ENCODE results near the gene DMKN.
"Not testable (repeated sequence)": the region's sequence is repeated elsewhere in the genome, so short reads cannot be mapped to it uniquely, and the experiment has no call there.

DMKN gene

DNA sequence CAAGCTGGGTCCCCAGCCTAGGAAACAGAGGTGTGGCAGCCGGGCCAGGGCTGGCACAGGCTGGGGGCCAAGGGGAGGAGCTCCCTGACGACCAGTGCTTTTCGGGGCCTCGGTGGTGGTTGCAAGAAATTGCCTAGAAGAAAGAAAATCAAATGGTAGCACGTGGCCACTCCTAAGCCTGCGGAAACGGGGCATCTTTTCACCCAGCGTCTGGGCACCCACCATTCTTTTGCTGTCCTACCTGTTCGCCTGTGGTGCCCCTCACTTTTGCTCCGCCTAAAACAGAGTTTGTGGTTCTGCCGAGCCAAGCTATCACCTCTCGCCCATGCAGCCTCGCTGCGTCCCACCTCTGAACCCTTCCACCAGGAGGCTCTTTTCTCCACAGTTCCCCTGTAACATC, 16.0 kb downstream of the DMKN start:
- DNase-seq (ENCODE audit: low spot score) = no peak

- DNase-seq (ENCODE audit: low spot score) = peak; percentile 68
Observed at GRCh38 chr19:35495107-35496064, 18.1 kb downstream of the DMKN start.

DNA sequence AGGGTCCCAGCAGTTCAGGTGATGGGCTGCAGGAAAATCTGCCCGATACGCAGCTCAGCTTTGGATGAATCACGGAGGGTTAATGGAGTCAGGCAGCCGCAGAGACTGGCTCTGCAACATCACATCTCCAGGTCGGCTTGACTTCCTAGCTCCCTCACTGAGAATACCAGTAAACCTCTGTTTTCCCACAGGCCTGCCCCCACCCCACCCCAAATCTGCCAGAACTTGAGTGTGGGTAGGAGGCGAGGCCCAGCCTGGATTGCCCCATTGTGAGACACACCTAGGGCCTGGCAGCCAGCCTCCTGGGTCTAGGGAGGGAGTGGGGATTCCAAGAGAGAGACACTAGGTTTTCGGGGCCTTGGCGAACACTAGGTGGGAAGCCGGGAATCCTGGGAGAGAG, 19.5 kb downstream of the DMKN start:
- no peak for DNase-seq (ENCODE audit: low spot score)

DNA sequence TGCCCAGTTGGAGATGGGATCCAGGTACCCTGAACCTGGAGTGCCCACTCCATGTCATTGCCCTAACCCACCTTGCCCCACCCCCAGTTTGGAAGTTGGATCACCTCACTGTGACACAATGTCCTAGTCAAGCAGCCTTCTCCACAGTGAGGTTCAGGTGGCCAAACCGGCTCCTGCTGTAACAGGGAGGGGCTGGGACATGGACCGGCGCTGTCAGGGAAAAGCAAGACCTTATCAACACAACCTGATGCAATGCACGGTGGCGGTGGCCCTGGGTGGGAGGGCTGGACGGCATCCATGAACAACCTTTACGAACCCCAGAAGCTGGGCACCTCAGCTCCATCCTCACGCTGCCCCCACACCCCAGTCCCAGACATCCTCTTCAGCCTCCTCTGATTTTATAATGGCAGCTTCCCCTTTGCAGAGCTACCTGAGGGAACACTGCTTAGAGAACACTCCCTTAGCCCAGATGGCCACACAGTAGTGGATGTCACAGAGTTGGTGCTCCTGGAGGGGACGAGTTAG, 21.6 kb downstream of the DMKN start:
- DNase-seq (ENCODE audit: low spot score) = no peak

- no peak for DNase-seq (ENCODE audit: low spot score)
Observed at GRCh38 chr19:35490364-35490763, 23.1 kb downstream of the DMKN start, which contains the start of gene KRTDAP. Gene KRTDAP, minus strand, starts transcription at chr19:35490464. Its CDS starts 22 bp downstream, at chr19:35490442.

DNA sequence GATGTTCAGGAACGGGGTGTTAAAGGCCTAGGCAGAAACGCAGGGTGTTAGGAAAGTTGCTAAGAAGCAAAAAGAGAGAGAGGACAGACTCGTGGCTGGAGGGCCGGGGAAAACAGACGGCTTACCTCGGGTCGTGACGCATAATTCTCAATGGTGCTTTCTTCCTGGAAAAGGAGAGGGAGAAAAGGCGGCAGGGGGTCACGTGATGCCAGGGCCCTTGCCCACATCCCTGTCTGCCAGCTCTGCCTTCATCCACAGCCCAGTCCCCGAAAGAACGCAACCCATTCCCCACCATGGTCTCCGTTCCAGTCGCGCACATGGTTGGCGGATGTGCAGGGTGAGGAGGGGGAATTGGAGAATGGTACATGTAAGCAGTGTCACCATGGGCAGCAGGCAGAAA, 24.8 kb downstream of the DMKN start:
- no peak for DNase-seq (ENCODE audit: low spot score)

- DNase-seq (ENCODE audit: low spot score) = no peak
Observed at GRCh38 chr19:35487656-35488182, 25.7 kb downstream of the DMKN start.

- DNase-seq (ENCODE audit: low spot score) = no peak
Observed at GRCh38 chr19:35486268-35486708, 27.2 kb downstream of the DMKN start.

GRCh38 chr19:35484252-35485036, 29.0 kb downstream of the DMKN start:
- no peak for DNase-seq (ENCODE audit: low spot score)

GRCh38 chr19:35483089-35483488, 30.4 kb downstream of the DMKN start:
- DNase-seq (ENCODE audit: low spot score) = no peak

- DNase-seq (ENCODE audit: low spot score) = no peak
Observed at GRCh38 chr19:35478794-35479677, 34.4 kb downstream of the DMKN start.

DNA sequence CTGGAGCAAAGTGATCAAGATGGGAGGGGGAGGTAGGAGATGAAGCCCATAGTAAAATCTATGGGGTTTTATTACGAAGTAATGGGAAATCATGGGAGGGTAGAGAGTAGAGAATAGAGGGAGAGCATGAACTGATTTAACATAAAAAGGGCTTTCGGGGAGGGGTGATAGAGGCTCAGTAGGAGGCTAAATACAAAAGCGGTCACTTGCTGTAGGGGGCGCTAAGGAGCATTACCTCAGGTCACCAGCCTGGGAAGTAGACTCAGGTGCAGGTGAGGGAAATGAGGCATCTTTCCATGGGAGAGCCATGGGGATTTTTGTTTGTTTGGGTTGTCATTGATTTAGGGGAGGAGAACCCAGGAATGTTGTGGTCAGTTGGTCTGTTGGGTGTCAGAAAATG, 37.3 kb downstream of the DMKN start:
- no peak for DNase-seq (ENCODE audit: low spot score)

- DNase-seq (ENCODE audit: low spot score) = not testable (repeated sequence)
Observed at GRCh38 chr19:35474594-35474993, 38.9 kb downstream of the DMKN start.

DNA sequence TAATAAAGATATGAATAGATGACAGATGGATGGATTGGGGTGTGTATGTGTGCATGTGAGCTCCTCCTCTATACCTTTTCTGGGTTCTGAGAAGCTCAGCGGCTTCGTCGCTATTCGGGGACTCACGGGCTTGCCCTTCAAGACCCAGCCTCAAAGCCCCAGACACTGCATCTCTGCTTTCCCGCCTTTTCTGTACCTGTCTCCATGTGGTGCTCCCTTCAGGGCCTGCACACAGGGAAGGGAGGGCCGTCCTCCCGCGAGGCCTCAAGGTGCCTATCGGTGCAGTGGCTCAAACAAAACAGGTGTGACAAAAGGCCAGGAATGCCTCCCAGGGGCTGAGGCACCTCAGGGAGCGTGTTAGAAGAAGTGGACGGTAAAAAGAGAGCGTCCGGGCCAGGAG, 39.3 kb downstream of the DMKN start:
- DNase-seq (ENCODE audit: low spot score) = no peak

GRCh38 chr19:35471946-35472345, 41.5 kb downstream of the DMKN start:
- no peak for DNase-seq (ENCODE audit: low spot score)

GRCh38 chr19:35471075-35471474, 42.4 kb downstream of the DMKN start:
- DNase-seq (ENCODE audit: low spot score) = not testable (repeated sequence)

GRCh38 chr19:35470128-35470527, 43.3 kb downstream of the DMKN start:
- no peak for DNase-seq (ENCODE audit: low spot score)

DNA sequence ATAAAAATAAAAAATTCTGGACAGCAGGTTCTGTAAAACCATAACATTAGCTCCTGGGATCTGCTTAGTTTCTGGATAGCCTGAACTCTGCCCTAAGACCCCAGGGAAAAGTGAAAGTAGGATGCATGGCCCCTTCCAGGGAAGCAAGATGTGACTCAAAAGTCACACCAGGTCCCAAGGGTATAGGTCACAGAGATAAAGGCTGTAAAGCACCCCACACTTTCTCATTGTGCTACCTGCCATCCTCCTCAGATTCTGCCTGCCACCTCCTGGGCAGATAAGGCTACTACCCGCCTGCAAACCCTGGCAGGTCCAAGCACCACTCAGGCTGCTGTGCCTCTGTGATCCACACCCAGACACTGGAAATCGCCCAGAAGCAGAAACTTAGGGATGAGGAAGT, 44.8 kb downstream of the DMKN start:
- DNase-seq (ENCODE audit: low spot score) = peak; percentile 75

DNA sequence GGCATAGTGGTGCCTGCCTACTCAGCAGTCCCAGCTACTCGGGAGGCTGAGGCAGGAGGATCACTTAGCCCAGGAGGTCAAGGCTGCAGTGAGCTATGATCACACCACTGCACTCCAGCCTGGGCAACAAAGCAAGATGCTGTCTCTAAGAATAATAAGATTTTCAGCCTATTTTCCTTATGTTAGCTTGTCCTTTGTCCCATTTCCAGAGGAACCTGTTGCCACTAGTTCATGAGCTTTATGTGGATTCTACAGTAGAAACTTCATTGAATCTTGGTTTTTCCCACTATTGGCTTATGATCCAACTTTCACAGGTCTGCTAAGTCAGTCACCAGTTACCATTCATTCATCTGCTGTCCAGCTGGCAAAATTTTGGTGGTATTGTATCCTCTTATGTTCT, 47.2 kb downstream of the DMKN start:
- DNase-seq (ENCODE audit: low spot score) = no peak

GRCh38 chr19:35462956-35463355, 50.5 kb downstream of the DMKN start:
- DNase-seq (ENCODE audit: low spot score) = not testable (repeated sequence)

DNA sequence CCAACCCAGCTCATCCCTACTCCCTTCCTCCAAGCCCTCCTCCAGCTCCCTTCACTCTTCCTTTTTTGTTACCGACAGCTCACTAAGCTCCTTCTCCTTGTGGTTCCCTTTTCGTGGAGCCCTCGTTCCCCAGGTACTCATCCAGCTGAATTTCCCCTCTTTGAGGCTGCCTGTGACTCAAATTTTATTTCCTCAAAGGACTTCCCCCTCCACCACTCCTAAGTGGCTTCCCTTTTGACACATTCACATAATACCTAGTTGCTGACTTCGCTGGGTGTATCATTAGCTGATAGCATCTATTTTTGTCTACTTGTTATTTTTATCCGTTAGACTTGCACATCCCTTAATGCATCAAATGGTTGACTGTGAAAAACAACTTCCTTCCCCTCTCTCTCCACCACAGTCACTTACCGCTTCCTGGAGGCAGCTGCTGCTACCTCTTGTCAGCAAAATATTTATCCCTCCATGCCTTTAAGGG, 50.9 kb downstream of the DMKN start:
- DNase-seq (ENCODE audit: low spot score) = peak; percentile 83
